Epithelial cell of umbilical artery (primary cell): ENCODE results near the gene ATG10. TPM values are rescaled to one million over a fixed set of nuclear protein-coding genes. Genes with fewer than 3 reads are reported as not detected.

Experiments
- total RNA-seq: library from RNA; depleted of rRNA; stranded (reverse); fragments of >200 nt; gene quantifications from 2 replicates; pipeline ENCODE4 v1.2.3, GENCODE V29; 2014

Gene ATG10
- 10.0 and 11.7 TPM in 2 replicates for total RNA-seq

GRCh38 chr5:81971712-81972491 is at the start of gene ATG10:
Gene ATG10, plus strand, starts transcription at chr5:81972023. Its CDS starts 15,548 bp downstream, at chr5:81987571.

GRCh38 chr5:82277987-82278710 is 306.3 kb downstream of the ATG10 start, which contains the start of gene RPS23:
Gene RPS23, minus strand, starts transcription at chr5:82278354. Its CDS starts 31 bp downstream, at chr5:82278323.

Other genes starting within 250 kb of the ATG10 start
- 4.1 and 4.5 TPM in 2 replicates for gene SSBP2, start 220.9 kb upstream of the ATG10 start, total RNA-seq